Lower leg skin (tissue), 4 donors: ENCODE measurements around the gene SIRT5. TPM values are rescaled to one million over a fixed set of nuclear protein-coding genes. Genes with fewer than 3 reads are reported as not detected.
A peak's percentile ranks its signal among the peaks of the same experiment; 100 is the strongest.

Experiments
- DNase-seq, 2 donors: peaks; one replicate each; pipeline ENCODE4 v3.0.0-alpha.2; 2019; ENCODE audit warnings: low spot score in 2 of 2
- H3K4me3 ChIP-seq: fragments of 200-600 bp; sonication (generic); 2 replicates; pipeline ENCODE4 v1.5.1; 2017; ENCODE audit warnings: mild to moderate bottlenecking, low read depth; ENCODE audit not compliant: poor library complexity, severe bottlenecking
- POLR2A ChIP-seq, 2 donors: fragments of 450-650 bp; IDR thresholded peaks; one replicate each; pipeline ENCODE4 v1.6.1; 2016 to 2017; ENCODE audit warnings: antibody characterized with exemption in 2 of 2, mild to moderate bottlenecking in 1 of 2, moderate library complexity in 1 of 2
- WGBS, 2 donors: methylation state at CpG; one replicate each; pipeline ENCODE4 v1.1.5; 2018; 5-methylcytosine and 5-hydroxymethylcytosine counted together
- intact Hi-C: fragments of 100-400 bp; cut with DNase I; formaldehyde crosslinking; loops from one replicate; pipeline ENCODE4 v1.15.0; 2023; ENCODE audit warnings: low total_unique reads
- total RNA-seq, 4 donors: library from RNA; depleted of rRNA; stranded (reverse); fragments of >200 nt; gene quantifications; one replicate each; pipeline ENCODE4 v1.1.0, GENCODE V29; 2016
- TF ChIP-seq, protein P1 (sequence below), 3 donors: fragments of 450-650 bp; IDR thresholded peaks; one replicate each; pipeline ENCODE4 v1.5.1; 2016; ENCODE audit warnings: antibody characterized with exemption in 3 of 3, mild to moderate bottlenecking in 3 of 3, moderate library complexity in 2 of 3

Gene SIRT5
- total RNA-seq, 4 donors from 2014 or later: 5.5 to 12.7 (median 5.9) TPM

DNA sequence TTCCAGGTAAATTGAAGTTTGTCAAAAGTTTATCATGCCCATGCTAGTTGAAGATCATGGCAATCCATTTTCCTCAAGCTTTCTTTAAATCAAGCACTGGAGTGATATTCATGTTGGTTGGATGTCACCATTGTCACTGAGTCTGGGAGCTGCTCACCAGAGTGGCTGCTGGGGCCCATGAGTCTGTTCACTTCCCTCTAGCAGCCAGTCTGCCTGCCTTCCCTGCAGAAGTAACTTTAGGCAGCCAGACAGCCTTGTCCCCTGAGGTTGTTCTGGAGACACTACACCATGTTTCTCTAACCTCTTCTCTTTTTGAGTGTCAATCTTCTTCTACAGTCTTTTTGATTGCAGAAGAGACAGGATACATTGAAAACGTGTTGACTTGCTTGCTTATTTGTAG lies 5.5 kb downstream of the SIRT5 start:
- 69 to 79% methylated on average over 1 of the region's 1 CpG for WGBS, 2 donors
- no peak for DNase-seq
- H3K4me3 ChIP-seq: no peak overlapping the region
- TF ChIP-seq POLR2A (IDR thresholded peaks at IDR 0.05): no peak
- TF ChIP-seq, protein P1, sequence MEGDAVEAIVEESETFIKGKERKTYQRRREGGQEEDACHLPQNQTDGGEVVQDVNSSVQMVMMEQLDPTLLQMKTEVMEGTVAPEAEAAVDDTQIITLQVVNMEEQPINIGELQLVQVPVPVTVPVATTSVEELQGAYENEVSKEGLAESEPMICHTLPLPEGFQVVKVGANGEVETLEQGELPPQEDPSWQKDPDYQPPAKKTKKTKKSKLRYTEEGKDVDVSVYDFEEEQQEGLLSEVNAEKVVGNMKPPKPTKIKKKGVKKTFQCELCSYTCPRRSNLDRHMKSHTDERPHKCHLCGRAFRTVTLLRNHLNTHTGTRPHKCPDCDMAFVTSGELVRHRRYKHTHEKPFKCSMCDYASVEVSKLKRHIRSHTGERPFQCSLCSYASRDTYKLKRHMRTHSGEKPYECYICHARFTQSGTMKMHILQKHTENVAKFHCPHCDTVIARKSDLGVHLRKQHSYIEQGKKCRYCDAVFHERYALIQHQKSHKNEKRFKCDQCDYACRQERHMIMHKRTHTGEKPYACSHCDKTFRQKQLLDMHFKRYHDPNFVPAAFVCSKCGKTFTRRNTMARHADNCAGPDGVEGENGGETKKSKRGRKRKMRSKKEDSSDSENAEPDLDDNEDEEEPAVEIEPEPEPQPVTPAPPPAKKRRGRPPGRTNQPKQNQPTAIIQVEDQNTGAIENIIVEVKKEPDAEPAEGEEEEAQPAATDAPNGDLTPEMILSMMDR (IDR thresholded peaks at IDR 0.05): no peak
- intact Hi-C loops: no loop called here

DNA sequence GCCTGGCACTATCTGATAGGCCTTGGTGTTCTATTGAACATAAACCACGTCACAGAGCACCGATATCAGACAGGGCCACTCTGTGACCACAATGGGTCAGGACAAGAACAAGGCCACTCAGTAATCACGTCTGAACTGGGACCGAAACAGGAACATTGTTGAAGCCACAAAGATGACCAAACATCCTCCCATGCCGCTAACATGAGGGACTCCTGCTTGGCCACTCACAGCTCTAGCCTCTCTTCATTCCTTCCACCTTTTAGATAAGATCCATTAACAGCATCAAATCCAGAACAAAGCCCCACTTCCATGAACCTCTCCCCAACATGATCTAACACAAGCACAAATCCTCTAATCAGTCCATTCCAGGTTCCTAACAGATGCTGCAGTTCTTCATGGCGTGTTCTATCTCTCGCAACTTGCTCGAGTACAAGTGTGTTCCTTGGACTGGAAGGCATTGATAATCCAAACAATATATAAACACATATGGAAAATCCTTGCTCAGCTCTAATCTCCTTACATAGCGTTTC lies 7.4 kb downstream of the SIRT5 start:
- WGBS, 2 donors: 89 to 95% methylated on average over 9 of the region's 9 CpGs
- TF ChIP-seq, protein P1 (IDR thresholded peaks at IDR 0.05): no peak
- TF ChIP-seq POLR2A (IDR thresholded peaks at IDR 0.05): no peak
- H3K4me3 ChIP-seq: no peak overlapping the region
- intact Hi-C loops: no loop called here
- no peak for DNase-seq

DNA sequence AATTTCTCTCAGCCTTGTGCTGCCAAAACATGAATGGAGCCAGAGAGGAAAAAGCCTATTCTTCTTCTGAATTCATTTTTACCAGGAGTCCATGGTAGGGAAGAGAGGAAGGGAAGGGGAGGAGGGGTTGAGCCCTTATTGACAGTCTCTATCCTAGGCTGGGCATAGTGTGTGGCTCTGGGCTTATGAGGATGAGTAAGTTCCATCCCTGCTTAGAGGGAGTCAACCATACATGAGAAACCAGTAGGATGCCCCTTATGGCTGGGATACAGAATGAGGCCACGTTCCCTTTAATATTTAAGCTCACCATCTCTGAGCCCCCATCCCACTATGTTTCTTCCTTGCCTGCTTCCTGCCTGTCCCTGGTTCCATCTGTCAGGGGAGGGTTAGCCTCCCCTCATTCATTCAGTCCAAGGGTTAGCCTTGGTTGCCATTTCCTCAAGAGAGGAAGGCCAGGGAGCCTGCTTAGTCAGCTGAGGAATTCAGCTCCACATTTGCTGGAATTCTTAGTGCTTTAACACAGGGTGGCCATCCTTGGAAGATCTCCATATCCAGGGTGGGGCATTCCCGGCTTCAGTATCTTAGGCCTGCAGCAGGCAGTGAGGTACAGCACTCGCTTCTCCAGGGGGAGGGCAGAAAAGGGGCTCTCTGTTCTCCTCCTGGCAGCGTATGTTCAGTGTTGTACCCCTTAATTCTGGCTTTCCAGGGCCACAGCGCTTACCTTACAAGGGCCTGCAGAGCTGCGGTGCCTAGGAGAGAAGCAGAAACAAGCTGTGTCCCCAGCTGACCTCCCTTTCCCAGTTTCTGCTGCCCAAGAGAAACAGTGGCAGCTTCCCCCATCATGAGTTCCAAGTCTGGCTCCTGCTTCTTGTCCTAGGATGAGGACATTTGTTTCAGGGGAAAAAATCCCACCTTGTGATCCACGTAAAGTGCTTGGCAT lies 12.5 kb downstream of the SIRT5 start:
- intact Hi-C loops: no loop called here
- 95 to 96% methylated on average over 7 of the region's 7 CpGs for WGBS, 2 donors

DNA sequence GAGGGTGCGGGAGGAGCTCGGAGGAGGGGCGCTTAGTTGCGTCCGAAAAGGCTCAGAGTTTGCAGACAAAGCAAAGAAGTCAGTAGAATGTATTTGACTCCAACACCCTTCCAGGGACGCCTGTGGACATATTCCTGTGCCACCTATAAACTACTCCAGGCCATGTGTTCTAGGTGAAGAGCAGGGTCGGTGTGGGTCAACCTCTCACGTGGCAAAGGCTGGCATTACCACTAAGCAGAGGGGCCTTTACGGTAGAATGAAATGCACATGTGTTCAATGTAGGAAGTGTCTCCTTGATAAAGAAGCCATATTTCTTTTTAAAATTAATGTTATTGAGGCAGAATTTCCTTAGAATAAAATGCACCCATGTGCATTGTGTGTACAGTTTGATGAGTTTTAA lies 15.4 kb downstream of the SIRT5 start:
- no peak overlapping the region for H3K4me3 ChIP-seq
- DNase-seq: no peak
- WGBS, 2 donors: 90 to 95% methylated on average over 9 of the region's 9 CpGs
- TF ChIP-seq POLR2A (IDR thresholded peaks at IDR 0.05): no peak
- TF ChIP-seq, protein P1 (IDR thresholded peaks at IDR 0.05): no peak
- intact Hi-C loops: no loop called here

More for the DNA sequence above, 12.5 kb downstream of the SIRT5 start:
- no peak overlapping the region for H3K4me3 ChIP-seq
- TF ChIP-seq, protein P1 (IDR thresholded peaks at IDR 0.05): no peak
- TF ChIP-seq POLR2A (IDR thresholded peaks at IDR 0.05): no peak
- DNase-seq: peak in 1 of 2 donors; percentile 40

DNA sequence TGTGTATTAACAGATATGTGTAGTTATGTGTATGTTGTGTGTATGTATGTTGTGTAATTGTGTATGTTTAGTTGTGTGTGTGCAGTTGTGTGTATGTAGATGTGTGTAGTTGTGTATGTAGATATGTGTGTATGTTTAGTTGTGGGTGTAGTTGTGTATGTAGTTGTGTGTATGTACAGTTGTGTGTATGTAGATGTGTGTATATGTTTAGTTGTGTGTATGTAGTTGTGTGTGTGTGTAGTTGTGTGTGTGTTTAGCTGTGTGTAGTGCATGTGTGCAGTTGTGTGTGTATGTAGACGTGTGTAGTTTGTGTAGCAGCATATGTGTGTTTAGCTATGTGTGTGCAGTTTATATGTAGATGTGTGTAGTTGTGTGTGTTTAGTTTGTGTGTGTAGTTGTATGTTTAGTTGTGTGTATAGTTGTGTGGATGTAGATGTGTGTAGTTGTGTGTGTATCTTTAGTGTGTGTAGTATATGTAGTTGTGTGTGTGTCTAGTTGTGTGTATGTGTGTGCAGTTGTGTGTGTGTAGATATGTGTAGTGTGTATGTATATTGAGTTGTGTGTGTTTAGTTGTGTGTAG lies 16.3 kb downstream of the SIRT5 start:
- 85 to 88% methylated on average over 1 of the region's 1 CpG for WGBS, 2 donors

More for the DNA sequence above, 16.3 kb downstream of the SIRT5 start:
- no peak for DNase-seq
- intact Hi-C loops: no loop called here
- TF ChIP-seq POLR2A (IDR thresholded peaks at IDR 0.05): no peak
- TF ChIP-seq, protein P1 (IDR thresholded peaks at IDR 0.05): no peak
- H3K4me3 ChIP-seq: no peak overlapping the region
